ENCODE results near the gene ERBB4.
A peak's percentile ranks its signal among the peaks of the same experiment; 100 is the strongest.

ERBB4 gene

GRCh38 chr2:212538305-212539071 lies at the start of gene ERBB4:
TSS of gene ERBB4 (minus strand) at chr2:212538802. CDS start at chr2:212538530, 272 bp downstream.
- no peak for FAIRE-seq

- no peak for FAIRE-seq
Measured at GRCh38 chr2:212580117-212580516, 41.5 kb upstream of the ERBB4 start.

- FAIRE-seq: no peak
Measured at GRCh38 chr2:212556296-212556695, 17.7 kb upstream of the ERBB4 start.

GRCh38 chr2:212554233-212554632 lies 15.6 kb upstream of the ERBB4 start:
- FAIRE-seq: no peak

GRCh38 chr2:212549941-212550340 lies 11.3 kb upstream of the ERBB4 start:
- FAIRE-seq: no peak

- FAIRE-seq: no peak
Measured at GRCh38 chr2:212549463-212549862, 10.9 kb upstream of the ERBB4 start.

GRCh38 chr2:212548455-212548819 lies 9.8 kb upstream of the ERBB4 start:
- peak; percentile 17 for FAIRE-seq

- FAIRE-seq: no peak
Measured at GRCh38 chr2:212547716-212548454, 9.3 kb upstream of the ERBB4 start.

GRCh38 chr2:212546669-212547068 lies 8.1 kb upstream of the ERBB4 start:
- FAIRE-seq: peak; percentile 20

GRCh38 chr2:212540341-212540740 lies 1.7 kb upstream of the ERBB4 start:
- no peak for FAIRE-seq

- FAIRE-seq: no peak
Measured at GRCh38 chr2:212539072-212539880, 674 bp upstream of the ERBB4 start.

- no peak for FAIRE-seq
Measured at GRCh38 chr2:212537726-212538304, 787 bp downstream of the ERBB4 start.

- FAIRE-seq: no peak
Measured at GRCh38 chr2:212536817-212537725, 1.5 kb downstream of the ERBB4 start.

GRCh38 chr2:212535996-212536816 lies 2.4 kb downstream of the ERBB4 start:
- no peak for FAIRE-seq

GRCh38 chr2:212534336-212534735 lies 4.3 kb downstream of the ERBB4 start:
- FAIRE-seq: no peak

GRCh38 chr2:212532585-212532984 lies 6.0 kb downstream of the ERBB4 start:
- FAIRE-seq: no peak

- FAIRE-seq: no peak
Measured at GRCh38 chr2:212532087-212532486, 6.5 kb downstream of the ERBB4 start.

- FAIRE-seq: no peak
Measured at GRCh38 chr2:212531499-212531898, 7.1 kb downstream of the ERBB4 start.

GRCh38 chr2:212530991-212531390 lies 7.6 kb downstream of the ERBB4 start:
- no peak for FAIRE-seq

GRCh38 chr2:212530373-212530772 lies 8.2 kb downstream of the ERBB4 start:
- no peak for FAIRE-seq

Measured in TTC549 (cell line).